Activated CD4-positive, CD25-positive, alpha-beta regulatory T cell treated with anti-CD3 and anti-CD28 coated beads, Interleukin-2, amount 50 U/mL, for 24 hours (primary cell): Measurements from ENCODE around the gene RNFT2.
"Not testable (repeated sequence)": the region's sequence is repeated elsewhere in the genome, so short reads cannot be mapped to it uniquely, and the experiment has no call there.

Source experiments
- ATAC-seq, 2 donors: fragments of 150-1000 bp; cut with Tn5 transposase; one replicate each; pipeline ENCODE4 v1.10.0; 2021; ENCODE audit warnings: mild to moderate bottlenecking in 1 of 2, moderate library complexity in 1 of 2

Gene RNFT2

DNA sequence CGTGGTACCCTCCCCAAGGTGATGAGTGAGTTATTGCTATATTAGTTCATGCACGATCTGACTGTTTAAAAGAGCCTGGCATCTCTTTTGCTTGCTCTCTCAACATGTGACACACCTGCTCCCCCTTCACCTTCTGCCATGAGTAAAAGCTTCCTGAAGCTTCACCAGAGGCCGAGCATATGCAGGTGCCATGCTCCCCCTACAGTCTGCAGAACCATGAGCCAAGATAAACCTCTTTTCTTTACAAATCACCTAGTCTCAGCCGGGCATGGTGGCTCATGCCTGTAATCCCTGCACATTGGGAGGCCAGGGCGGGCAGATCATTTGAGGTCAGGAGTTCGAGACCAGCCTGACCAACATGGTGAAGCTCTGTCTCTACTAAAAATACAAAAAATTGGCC, 61.8 kb downstream of the RNFT2 start:
- ATAC-seq = no peak

DNA sequence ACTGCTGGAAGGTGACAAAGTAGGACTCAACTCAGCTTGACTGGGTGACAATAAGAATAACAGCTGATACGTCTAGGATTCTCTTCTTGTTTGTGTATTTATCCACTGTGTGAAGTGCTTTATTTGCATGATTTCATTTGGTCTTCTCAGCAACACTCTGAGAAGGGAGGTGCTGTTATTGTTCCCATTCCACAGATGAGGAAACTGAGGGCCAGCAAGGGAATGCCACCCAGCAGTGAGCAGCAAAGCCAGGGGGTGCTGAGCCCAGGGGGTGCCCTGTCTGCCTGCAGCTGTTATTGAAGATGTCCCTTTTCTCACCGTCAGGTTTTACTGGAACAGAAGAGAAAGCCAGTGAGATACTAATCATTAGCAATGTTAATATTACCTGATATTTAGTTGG, 62.8 kb downstream of the RNFT2 start:
- ATAC-seq = no peak

DNA sequence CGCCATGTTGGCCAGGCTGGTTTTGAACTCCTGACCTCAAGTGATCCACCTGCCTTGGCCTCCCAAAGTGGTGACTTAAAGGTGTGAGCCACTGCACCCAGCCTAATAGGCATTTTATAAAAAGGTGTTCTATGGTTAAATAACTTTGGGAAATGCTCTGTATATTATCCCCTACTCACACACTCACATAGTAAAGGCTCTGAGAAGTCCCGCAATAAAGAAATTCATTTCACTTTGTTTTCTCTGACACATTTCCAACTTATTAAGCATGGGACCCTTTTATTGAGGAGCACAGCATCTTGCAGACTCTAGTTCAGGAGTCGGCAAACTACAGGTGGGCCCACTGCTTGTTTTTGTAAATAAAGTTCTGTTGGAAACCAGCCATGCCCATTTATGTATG, 63.9 kb downstream of the RNFT2 start:
- no peak for ATAC-seq

DNA sequence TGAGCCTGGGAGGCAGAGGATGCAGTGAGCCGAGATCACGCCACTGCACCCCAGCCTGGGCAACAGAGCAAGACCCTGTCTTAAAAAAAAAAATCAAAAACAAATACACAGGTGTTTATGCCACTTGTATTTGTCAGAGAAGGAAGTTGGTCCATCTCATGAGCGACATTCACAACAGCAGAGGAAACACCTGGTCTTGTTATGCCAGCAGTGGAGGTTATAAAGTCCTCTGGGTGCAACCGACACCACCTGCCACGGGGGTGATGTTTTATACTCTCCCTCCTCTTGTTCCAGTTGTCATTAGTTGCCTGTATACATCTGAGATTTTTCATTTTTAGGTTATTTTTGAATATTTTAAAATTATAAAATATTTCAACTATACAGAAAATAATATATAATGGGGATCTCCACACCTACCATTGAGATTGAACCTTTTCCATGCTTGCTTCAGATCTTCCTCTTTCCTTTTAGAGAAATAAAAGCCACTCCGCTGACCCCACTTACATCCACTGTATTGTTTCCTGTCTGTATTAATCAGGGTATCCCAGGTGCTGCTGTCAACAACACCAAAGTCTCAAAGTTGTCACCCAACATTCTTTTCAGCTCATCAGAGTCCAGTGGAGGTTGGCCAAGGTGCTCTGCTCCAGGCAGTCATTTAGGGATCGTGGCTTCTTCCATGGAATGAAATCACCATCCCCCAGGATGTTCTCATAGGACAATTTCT, 65.1 kb downstream of the RNFT2 start:
- no peak for ATAC-seq

DNA sequence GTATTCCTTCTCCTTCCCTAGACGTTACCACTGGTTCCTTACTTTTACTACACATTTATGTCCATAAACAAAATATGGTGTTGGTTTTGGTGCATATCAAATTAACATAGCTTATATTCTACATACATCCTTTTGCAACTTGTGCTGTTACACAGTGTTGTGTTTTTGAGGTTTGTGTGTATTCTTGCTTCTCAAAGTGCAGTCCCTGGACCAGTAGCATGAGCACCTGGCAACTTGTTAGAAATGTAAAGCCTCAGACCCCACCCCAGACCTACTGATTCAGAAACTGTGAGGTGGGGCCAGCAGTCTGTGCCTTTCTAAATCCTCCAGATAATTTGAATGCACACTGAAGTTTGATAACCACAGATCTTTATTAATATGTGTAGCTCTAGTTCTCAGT, 65.9 kb downstream of the RNFT2 start:
- ATAC-seq = no peak

DNA sequence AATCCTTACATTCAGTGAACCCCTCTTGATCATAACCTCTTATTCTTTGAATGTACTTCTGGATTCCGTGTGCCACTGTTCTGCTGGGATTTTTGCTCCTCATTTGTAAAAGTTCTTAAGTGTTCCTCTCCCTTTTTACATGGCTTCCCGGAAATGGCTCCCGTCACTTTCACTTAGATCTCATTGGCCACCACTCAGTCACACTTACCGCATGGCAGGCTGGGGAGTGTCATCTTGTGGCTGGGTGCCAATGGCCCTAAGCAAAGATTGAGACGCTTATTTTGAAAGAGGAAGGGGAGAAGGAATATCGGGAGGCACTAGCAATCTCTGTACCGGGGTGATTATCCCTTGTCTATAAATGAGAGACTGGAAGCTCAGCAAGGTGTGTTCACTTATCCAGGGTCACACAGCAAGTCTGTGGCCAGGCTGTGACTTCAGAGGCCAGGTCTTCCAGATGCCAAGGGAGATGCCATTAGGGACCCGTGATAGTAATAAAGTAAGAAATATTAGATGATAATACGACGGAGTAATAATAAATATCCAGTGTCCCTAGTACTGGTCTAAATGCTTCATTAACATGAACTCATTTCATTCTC, 68.8 kb downstream of the RNFT2 start:
- no peak for ATAC-seq

DNA sequence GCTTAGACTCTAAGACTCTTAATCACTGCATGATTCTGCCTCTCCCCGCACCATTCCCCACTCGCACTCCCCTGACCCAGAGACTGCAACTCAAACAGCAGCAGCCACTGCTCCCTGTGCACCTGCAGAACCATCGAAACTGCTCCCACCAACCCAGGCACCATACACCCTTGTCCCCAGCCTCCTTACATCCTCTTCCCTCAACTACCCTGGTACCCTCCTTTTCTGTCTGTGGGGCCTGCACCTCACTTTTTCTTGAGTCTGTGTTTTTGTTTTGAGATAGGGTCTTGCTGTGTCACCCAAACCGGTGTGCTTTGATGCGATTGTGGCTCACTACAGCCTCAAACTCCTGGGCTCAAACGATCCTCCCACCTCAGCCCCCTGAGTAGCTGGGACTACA, 69.4 kb downstream of the RNFT2 start:
- no peak for ATAC-seq

DNA sequence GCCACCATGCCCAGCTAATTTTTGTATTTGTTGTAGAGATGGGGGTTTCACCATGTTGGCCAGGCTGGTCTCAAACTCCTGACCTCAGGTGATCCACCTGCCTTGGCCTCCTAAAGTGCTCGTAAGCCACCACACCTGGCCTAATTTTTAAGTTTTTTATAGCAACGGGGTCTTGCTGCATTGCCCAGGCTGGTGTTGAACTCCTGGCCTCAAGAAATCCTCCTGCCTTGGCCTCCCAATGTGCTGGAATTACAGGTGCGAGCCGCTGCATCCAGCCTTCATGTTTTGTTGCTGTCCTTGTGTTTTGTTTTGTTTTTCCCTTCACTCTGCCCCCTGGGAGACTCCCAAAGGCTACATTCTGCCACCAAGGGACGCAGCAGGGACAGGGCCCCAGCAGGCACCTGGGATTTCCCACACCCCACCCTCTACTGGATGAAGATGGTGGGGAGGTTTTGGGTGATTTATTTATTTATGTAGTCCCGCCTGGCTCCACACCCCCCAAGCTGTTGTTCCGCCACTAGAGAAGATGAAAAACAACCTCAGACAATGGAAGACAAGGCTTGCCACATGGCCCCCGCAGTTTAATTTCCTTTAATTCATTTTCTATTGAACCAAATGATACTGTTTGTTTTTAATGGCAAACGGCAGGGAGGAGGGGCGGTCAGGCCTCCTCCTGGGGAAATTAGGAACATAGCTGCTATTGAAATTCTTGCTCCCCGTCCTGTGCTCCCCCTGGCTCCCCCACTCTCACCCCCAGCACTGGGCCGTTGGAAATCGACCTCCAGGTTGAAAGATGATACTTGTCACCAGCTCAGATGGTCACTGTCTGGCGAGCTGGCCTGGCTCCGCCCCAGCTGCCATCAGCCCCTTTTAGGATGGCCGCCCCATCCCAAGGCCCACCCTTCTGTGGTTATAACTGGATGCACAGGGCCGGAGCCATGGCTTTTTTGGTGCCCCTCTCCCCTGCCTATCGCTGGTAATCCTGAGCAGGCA, 70.3 kb downstream of the RNFT2 start:
- no peak for ATAC-seq

DNA sequence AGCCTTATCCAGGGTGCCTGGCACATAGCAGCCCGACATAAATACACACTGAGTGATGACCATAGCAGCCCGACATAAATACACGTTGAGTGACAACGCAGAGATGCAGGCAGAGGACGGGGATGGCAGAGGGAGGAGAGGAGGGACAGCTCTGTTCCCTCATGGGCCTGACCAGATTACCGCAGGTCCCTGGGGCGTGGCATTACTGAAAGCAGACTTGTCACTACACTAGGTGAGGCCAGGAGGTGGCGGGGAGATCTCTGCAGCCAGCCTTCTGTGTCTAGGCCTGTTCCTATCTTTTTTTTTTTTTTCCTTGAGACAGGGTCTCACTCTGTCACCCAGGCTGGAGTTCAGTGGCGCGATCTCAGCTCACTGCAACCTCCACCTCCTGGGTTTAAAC, 74.1 kb downstream of the RNFT2 start:
- no peak for ATAC-seq

DNA sequence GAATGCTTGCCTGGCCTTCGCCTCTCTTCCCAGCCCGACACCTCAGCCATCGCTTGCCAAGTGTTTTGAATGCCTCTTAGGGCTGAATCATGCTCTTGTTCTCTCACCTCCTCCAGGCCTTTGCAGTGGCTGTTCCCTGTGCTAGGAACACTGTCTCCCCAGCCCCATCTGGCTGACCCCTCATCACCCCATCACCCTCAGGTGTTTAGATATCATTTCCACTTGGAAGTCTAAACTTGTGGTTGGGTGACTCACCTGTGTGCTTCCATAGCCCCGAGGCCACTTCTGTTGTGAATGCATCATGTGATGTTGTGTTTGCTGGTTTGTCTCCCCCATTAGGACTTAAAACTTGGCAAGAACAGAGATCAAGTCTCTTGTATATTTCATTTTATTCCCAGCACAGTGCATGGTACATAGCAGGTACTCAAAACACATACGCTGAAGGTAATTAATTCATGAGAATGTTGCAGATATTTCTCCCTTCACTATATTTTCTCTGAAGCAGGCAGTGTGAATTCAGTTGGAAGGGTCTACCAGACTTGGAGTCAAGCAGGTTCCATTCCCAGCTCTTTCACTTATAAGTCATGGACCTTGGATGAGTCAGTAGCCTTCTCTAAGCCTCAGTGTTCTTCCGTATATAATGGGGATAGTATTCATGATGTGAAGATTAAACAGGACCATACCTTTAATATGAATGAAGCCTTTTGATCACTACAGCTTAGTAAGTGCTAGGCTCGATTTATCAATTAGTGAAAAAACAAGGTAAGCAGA, 75.3 kb downstream of the RNFT2 start:
- ATAC-seq = no peak

DNA sequence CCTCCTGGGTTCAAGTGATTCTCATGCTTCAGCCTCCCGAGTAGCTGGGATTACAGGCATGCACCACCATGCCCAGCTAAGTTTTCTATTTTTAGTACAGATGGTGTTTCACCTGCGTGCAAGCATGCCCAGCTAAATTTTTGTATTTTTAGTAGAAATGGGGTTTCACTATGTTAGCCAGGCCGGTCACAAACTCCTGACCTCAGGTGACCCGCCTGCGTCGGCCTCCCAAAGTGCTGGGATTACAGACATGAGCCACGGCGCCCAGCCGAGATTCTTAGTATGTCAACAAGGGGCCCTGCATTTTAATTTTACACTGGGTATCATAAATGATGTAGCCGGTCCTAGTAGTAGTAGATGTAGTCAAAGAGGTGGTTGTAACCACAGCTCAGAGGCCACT, 76.7 kb downstream of the RNFT2 start:
- ATAC-seq = not testable (repeated sequence)

DNA sequence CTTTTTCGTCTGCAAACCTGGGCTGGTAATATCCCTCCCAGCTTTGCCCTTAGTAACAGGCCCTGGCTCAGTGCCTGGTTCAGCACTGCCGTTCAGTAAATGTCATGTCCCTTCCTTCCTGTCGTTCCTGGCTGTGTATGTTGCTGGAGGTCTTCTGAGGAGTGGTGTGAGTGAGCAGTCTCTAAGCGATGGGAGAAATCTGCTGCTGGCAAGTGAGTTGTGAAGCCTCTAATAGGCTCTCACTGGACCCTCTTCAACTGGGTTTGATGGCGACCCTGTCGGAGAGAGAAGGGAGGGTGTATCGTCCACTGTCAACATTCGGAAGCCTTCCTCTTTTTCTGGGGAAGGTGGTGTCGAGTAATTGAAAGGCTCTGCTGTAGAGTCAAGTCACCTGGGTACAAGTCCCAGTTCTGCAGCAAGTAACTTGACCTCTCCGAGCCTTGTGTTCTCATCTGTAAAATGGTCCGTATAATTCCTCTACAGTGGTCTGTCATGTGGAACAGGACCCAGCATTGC, 80.3 kb downstream of the RNFT2 start:
- ATAC-seq = no peak

DNA sequence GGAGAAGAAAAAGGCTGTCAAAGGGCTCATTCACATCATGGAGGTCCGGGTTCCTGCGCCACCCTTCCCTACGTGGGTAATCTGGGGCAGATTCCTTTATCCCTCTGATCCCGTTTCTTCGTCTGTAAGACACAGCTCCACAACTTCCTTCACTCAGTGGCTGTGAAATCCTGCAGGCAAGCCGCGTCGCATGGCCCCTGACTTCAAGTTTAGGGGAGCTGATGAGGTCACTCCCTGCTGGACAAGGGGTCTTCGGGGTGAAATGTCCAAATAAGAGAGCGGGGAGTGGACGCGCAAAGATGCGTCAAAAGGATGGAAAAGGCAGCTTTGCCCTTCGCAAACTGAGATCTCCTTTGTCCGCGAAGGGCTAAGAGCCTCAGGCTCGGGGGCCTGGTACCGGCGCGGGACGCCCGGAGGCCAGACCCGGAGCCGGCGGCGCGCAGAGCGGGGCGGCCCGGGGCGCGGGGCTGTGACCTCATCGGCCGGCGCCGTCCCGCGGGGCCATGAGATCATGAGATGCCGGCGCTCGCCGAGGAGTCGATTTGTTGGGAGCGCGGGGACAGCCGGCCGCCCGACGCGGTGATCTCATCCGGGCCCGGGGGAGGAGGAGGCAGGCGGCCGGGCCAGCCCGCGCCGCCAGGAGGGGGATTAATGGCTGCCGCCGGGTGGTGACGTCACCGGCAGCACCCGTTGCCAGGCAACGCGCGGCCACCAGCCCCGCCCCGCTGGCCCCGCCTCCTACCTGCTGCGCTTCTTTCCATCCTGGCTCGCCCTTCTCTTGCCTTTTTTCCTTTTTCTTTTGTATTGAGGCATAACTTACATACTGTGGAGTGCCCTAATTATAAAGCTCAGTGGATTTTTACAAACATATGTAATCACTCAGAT, 81.1 kb downstream of the RNFT2 start:
- ATAC-seq = peak; percentile 93 to 95

DNA sequence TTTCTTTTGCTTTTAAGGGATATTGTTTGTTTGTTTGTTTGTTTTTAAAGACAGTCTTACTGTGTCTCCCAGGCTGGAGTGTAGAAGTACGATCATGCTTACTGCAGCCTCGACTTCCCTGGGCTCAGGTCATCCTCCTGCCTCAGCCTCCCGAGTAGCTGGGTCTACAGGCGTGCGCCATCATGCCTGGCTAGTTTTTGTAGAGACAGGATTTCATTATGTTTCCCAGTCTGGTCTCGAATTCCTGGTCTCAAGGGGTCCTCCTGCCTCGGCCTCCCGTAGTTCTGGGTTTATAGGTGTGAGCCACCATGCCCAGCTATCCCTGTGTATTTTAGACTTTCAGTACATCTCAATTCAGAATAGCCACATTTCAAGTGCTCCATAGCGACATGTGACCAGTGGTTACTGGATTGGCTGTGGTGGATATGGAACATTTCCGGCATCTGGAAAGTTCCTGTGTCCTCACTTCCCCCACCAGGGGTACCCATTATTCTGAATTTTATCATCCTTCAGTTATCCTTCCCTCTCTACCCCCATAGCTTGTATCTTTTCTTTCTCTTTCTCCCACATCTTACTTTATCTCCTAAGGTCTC, 82.0 kb downstream of the RNFT2 start:
- ATAC-seq = no peak

DNA sequence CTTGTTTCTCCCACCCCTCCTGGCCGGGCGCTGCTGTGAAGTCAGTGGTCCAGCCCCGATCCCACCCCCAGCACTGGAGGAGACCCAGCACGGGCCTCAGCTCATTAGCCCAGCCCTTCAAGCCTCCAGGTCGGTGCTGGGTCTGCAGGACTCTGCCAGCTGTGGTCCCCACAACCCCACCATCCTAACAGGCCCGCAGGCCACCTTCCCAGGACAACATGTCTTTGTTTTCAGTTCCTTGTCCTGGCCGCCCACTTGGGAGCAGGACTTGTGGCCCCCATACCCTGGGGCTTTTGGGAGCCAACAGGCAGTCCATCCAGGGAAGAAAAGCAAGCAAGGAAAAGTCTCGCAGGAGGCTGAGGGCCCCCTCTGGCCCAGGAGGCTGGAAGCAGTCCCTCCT, 83.2 kb downstream of the RNFT2 start:
- no peak for ATAC-seq

DNA sequence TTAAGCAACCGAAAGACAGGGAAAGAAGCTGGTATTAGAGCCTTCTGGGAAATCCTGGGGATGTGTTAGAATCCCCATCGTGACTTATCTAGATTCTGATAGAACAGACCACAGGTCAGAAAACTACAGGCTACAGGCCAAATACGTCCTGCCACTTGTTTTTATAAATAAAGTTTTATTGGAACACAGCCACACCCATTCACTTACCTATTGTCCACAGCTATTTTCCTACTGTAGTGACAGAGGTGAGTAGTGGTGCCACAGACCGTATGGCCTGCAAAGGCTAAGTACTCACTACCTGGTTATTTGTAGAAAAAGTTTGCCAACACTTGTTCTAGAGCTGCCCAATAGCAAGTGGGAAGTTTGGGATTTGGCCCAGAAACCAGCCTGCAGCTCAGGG, 89.3 kb downstream of the RNFT2 start:
- no peak for ATAC-seq

DNA sequence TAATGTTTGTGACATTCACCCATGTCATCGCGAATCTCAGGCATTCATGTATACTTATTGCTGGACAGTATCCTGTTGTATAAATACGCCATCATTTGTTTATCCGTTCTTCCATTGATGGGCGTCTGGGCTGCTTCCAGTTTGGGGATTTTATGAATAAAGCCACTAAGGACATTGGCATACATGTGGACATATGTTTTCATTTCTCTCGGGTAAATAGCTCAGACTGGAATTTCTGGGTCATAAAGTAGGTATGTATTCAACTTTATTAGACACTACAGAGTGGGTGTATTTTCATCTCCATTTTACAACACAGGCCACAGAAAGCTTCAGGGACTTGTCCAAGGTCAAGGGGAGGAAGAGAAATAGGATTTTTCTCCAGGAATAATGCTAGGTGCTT, 94.2 kb downstream of the RNFT2 start:
- ATAC-seq = no peak

DNA sequence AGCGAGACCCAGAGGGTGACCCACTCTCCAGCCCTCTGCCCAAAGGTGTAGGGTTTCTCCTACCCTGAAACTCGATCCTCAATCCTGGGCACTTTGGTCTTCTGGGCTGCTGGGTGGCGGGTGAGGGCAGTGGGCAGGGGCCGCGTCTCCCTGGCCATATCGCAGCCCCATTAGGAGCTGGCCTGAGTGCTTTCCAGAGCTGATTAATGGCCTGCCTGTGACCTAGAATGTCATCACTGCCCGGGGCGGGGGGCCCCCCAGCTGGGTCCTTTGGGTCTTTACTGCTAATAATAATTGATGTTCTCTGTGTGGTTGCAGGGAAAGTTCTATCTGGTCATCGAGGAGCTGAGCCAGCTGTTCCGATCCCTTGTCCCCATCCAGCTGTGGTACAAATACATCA, 95.4 kb downstream of the RNFT2 start:
- no peak for ATAC-seq

DNA sequence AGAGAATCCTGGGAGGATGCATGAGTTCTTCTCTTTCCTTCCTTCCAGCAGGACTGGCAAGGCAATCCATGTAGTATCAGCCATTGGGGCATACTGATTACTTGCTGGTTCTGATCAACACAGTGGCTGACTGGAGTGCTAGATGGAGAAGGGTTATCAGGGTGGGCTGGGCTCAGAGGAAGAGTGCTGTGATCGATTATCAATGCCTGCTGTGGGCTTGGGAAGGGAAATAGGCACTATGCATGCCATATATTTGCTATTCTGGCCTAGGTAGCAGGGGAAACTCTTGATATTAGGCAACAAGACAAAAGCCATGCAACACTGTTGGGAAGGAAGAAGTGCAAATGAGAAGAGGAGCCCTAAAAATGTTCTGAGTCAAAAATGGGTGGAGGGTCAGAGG, 97.4 kb downstream of the RNFT2 start:
- no peak for ATAC-seq

DNA sequence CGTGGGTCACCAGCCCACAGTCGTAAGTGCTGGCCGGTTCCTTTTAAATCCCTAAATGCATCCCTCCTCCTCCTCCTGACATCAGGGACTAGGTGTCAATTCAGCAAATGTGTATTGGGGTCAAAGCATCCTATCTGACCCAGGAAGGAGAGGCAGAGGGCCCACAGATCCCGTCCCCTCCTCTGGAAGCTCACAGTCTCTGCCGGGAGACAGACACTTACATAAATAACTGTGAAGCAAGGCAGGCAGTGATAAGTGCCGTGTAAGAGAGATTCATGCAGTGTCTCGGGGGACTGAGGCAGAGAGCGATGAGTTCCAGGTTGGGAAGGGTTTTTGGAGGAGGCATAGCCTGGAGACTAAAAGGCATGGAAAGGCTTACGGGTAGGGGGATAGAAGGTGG, 99.0 kb downstream of the RNFT2 start:
- ATAC-seq = no peak

DNA sequence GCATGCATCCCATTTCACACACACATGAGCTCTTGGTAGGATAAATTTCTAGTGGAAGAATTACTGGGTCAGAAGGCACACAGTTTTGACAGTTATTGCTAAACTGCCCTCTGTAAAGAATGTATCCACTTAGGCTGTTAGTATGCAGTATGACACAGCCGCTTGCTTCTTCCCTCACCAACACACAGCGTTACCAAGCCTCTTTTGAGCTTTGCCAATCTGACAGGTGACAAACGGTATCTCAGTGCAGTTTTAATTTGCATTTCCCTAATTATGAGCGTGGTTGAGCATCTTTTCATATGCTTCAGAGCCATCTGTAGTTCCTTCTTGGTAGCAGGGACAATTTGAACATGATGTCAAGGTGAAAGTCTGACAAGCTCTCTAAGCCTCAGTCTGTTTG, 100.2 kb downstream of the RNFT2 start:
- ATAC-seq = no peak
